ENCODE results near the gene THSD4. TPM values are rescaled to one million over a fixed set of nuclear protein-coding genes. Genes with fewer than 3 reads are reported as not detected.

Gene THSD4
- total RNA-seq, 1 experiment from 2014 or later = 65.4 TPM

GRCh38 chr15:71444866-71445590 is 329.8 kb downstream of the THSD4 start:
- no peaks in the 10 kb centered on the region for H3K36me3 ChIP-seq (ENCODE audit: control insufficient read depth, insufficient read depth, low read length)
- ATAC-seq = no peak
- BruUV-seq (replicated peaks) = no TSS peak
- POLR2A ChIA-PET = interaction anchor here (0.6 kb wide), 1 partner anchor 58 kb away, joined by 3 read pairs; no protein-coding TSS in a partner anchor
- intact Hi-C loops (cut with micrococcal nuclease; ENCODE audit: unreplicated experiment) (loop anchor here (5.0 to 10.0 kb wide), 6 partner anchors 58 to 550 kb away; partner anchors contain the start of genes LRRC49, THAP10 and THSD4), in situ Hi-C loops (cut with HindIII; ENCODE audit: low pct_unique_long_range_greater_than_20kb, low sequenced_read_pairs) (no loop called here)
- CTCF ChIA-PET = interaction anchor here (0.6 kb wide), 2 partner anchors 159 to 310 kb away, joined by 3 read pairs; no protein-coding TSS in a partner anchor
- peaks cover 16% of the 10 kb centered on the region for H3K4me1 ChIP-seq (ENCODE audit: control insufficient read depth, insufficient read depth, low read length)
- no peak for TF ChIP-seq CTCF (IDR thresholded peaks at IDR 0.05)
- TF ChIP-seq SIN3A (IDR thresholded peaks at IDR 0.05; ENCODE audit: borderline replicate concordance, insufficient read depth, low read depth, low read length) = no peak
- TF ChIP-seq TCF7L2 (IDR thresholded peaks at IDR 0.05; ENCODE audit: low read depth, low read length) = no peak
- TF ChIP-seq REST (IDR thresholded peaks at IDR 0.05; ENCODE audit: insufficient read depth in 1 of 2, low read depth in 2 of 2, low read length in 1 of 2) = no peak
- TF ChIP-seq POLR2AphosphoS5 (IDR thresholded peaks at IDR 0.05; ENCODE audit: low read depth, low read length) = no peak
- H3K4me3 ChIP-seq (ENCODE audit: low read depth in 2 of 2, low read length in 2 of 2) = no peak overlapping the region
- H3K27me3 ChIP-seq (ENCODE audit: control insufficient read depth, insufficient read depth, low read length) = no peaks in the 10 kb centered on the region
- DNase-seq (ENCODE audit: low read depth, low spot score) = no peak
- no peaks in the 10 kb centered on the region for H3K9me3 ChIP-seq (ENCODE audit: control insufficient read depth, insufficient read depth, low read depth, low read length)
- no peak overlapping the region for H3K27ac ChIP-seq (ENCODE audit: low read length)

GRCh38 chr15:71447328-71448250 is 332.3 kb downstream of the THSD4 start:
- no TSS peak for BruUV-seq (replicated peaks)
- CTCF ChIA-PET = no interaction called here
- peak; percentile 69 for ATAC-seq

More at GRCh38 chr15:71447328-71448250, 332.3 kb downstream of the THSD4 start:
- H3K27me3 ChIP-seq (ENCODE audit: control insufficient read depth, insufficient read depth, low read length) = no peaks in the 10 kb centered on the region
- intact Hi-C loops (cut with micrococcal nuclease; ENCODE audit: unreplicated experiment) (loop anchor here (2.0 to 10.0 kb wide), 5 partner anchors 163 to 553 kb away; partner anchors contain the start of genes LRRC49 and THAP10), in situ Hi-C loops (cut with HindIII; ENCODE audit: low pct_unique_long_range_greater_than_20kb, low sequenced_read_pairs) (no loop called here)
- no peak overlapping the region; the same call in 1 of the 2 replicates for H3K27ac ChIP-seq (ENCODE audit: low read length)
- H3K4me1 ChIP-seq (ENCODE audit: control insufficient read depth, insufficient read depth, low read length) = peaks cover 16% of the 10 kb centered on the region
- H3K9me3 ChIP-seq (ENCODE audit: control insufficient read depth, insufficient read depth, low read depth, low read length) = no peaks in the 10 kb centered on the region
- H3K36me3 ChIP-seq (ENCODE audit: control insufficient read depth, insufficient read depth, low read length) = no peaks in the 10 kb centered on the region
- DNase-seq (ENCODE audit: low read depth, low spot score) = no peak
- TF ChIP-seq SIN3A (IDR thresholded peaks at IDR 0.05; ENCODE audit: borderline replicate concordance, insufficient read depth, low read depth, low read length) = no peak
- TF ChIP-seq TCF7L2 (IDR thresholded peaks at IDR 0.05; ENCODE audit: low read depth, low read length) = no peak
- no peak for TF ChIP-seq POLR2AphosphoS5 (IDR thresholded peaks at IDR 0.05; ENCODE audit: low read depth, low read length)
- no peak for TF ChIP-seq REST (IDR thresholded peaks at IDR 0.05; ENCODE audit: insufficient read depth in 1 of 2, low read depth in 2 of 2, low read length in 1 of 2)
- TF ChIP-seq CTCF (IDR thresholded peaks at IDR 0.05) = no peak
- H3K4me3 ChIP-seq (ENCODE audit: low read depth in 2 of 2, low read length in 2 of 2) = no peak overlapping the region
- POLR2A ChIA-PET = no interaction called here
